HFFc6 (cell line): ENCODE measurements around the gene SGO1. TPM values are rescaled to one million over a fixed set of nuclear protein-coding genes. Genes with fewer than 3 reads are reported as not detected.

ENCODE experiments used
- DNase-seq: peaks from one replicate; pipeline ENCODE4 v3.0.0-alpha.2; 2018
- H3K27ac Mint-ChIP-seq: 2 replicates; pipeline ENCODE4 v1.8.0; 2020; ENCODE audit warnings: mild to moderate bottlenecking, mixed read lengths
- H3K27me3 Mint-ChIP-seq: 2 replicates; pipeline ENCODE4 v1.8.0; 2021; ENCODE audit warnings: mild to moderate bottlenecking, moderate library complexity, mixed read lengths; ENCODE audit not compliant: insufficient read depth
- H3K36me3 Mint-ChIP-seq: 2 replicates; pipeline ENCODE4 v1.8.0; 2021; ENCODE audit warnings: low read depth, mixed read lengths
- H3K4me1 Mint-ChIP-seq: 2 replicates; pipeline ENCODE4 v1.8.0; 2020; ENCODE audit warnings: low read depth, mixed read lengths
- H3K4me3 Mint-ChIP-seq: 2 replicates; pipeline ENCODE4 v1.8.0; 2020; ENCODE audit warnings: mild to moderate bottlenecking, moderate library complexity, mixed read lengths
- H3K9me3 Mint-ChIP-seq: 2 replicates; pipeline ENCODE4 v1.8.0; 2020; ENCODE audit warnings: mild to moderate bottlenecking, mixed read lengths
- CTCF ChIP-seq: fragments of 200-600 bp; sonication (generic); IDR thresholded peaks from 2 replicates; pipeline ENCODE4 v1.5.0; 2021; ENCODE audit warnings: antibody characterized with exemption, mild to moderate bottlenecking
- total RNA-seq, 6 experiments: library from RNA; stranded (reverse); fragmentation: NEBNext Ultra II Directional; extraction: Animal tissue kit (Norgen Biotek cat#: 25700); gene quantifications; 2 replicates in 1 of 6; 3 replicates in 5 of 6; pipeline ENCODE4 v1.2.3, GENCODE V29; 2021

The SGO1 gene
- total RNA-seq, 6 experiments from 2014 or later: 5.6 to 14.3 (median 12.0) TPM

DNA sequence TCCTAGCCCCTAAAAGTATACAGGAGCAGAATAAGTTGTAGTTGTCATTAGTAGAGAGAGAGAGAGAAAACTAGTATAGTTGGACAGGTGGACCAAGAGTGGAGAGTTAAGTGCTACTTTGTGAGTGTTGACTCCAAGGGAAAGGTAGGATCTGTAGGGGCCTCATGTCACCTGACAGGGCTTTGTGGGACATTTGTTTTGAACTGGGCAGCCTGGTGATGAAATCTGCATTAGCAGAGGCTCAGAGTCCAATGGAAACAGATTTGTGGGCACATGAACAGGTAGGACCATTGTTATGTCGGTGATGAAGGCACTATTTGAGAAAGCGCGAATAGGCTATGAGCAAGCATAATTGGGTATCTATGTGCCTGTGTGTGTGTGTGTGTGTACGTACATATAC is 43.5 kb downstream of the SGO1 start:
- Mint-ChIP-seq H3K4me3 (no peak overlapping the region), H3K27me3 (no peaks in the 10 kb centered on the region; the same call in 1 of the 2 replicates), H3K27ac (no peak overlapping the region), H3K4me1 (no peaks in the 10 kb centered on the region), H3K9me3 (no peaks in the 10 kb centered on the region), H3K36me3 (no peaks in the 10 kb centered on the region)
- no peak for TF ChIP-seq CTCF
- DNase-seq: no peak

DNA sequence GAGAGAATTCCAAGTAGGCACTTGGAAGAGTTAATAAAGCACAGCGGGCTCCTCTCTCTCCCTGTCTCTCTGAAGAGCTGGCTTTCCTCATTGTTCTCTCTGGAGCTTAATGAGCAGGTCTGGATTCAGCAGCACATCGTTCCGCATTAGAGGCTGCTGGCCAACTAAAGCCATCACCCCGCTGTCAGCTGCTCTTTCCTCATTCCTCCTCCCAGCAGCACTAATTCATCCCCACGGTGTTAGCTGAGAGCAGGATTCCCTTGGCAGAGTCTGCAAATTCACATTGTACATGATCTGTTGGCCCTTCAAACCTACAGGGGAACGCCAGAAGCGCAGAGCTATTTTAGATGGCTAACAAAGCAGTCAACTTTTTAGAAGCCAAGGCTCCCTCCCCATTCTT is 44.2 kb downstream of the SGO1 start:
- Mint-ChIP-seq H3K36me3 (no peaks in the 10 kb centered on the region), H3K9me3 (no peaks in the 10 kb centered on the region), H3K27me3 (no peaks in the 10 kb centered on the region; the same call in 1 of the 2 replicates), H3K4me3 (no peak overlapping the region), H3K4me1 (no peaks in the 10 kb centered on the region), H3K27ac (no peak overlapping the region)
- DNase-seq: no peak
- TF ChIP-seq CTCF: no peak

DNA sequence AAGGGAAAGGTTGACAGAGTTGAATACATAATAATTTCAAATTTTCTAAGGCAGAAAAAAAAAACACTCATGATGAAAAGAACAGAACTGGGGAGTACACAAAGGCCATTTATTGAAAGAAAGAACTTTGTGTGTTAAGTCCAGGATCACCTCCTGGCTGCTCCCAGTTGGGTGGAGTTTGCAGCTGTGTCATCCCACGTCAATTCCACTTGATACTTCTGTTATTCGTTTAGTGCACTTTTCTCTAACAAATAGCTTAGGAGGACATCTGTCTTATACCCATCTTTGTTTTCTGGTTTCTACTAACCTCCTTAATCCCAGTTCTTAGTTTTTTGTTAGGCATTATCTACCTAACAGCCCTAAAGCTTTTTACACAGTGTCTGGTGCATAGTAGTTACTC is 44.7 kb downstream of the SGO1 start:
- Mint-ChIP-seq H3K9me3 (no peaks in the 10 kb centered on the region), H3K27ac (no peak overlapping the region), H3K4me1 (no peaks in the 10 kb centered on the region; the same call in 1 of the 2 replicates), H3K27me3 (no peaks in the 10 kb centered on the region; the same call in 1 of the 2 replicates), H3K4me3 (no peak overlapping the region), H3K36me3 (no peaks in the 10 kb centered on the region)
- no peak for TF ChIP-seq CTCF
- no peak for DNase-seq

DNA sequence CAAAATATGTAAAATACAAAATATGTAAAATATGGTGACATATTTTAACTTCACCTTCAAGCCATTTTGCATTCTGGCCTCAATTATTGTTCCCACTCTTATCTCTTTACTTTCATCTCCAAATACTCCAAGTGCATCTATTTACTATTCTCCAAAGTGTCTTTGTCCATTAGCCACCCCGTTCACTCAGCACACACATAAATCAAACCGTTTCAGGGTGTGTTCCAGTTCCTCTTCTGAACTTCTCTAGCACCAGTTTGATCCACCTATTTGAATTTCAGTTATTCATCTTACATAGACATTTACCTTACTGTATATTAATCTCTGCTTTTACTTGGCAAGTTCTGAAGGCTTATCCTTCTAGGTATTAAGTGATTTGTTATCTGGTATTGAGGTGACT is 45.1 kb downstream of the SGO1 start:
- no peaks in the 10 kb centered on the region for H3K9me3 Mint-ChIP-seq
- no peak for TF ChIP-seq CTCF
- no peak overlapping the region for H3K27ac Mint-ChIP-seq
- H3K36me3 Mint-ChIP-seq: no peaks in the 10 kb centered on the region
- no peak overlapping the region for H3K4me3 Mint-ChIP-seq
- no peak for DNase-seq
- H3K27me3 Mint-ChIP-seq: no peaks in the 10 kb centered on the region; the same call in 1 of the 2 replicates
- no peaks in the 10 kb centered on the region; the same call in 1 of the 2 replicates for H3K4me1 Mint-ChIP-seq

DNA sequence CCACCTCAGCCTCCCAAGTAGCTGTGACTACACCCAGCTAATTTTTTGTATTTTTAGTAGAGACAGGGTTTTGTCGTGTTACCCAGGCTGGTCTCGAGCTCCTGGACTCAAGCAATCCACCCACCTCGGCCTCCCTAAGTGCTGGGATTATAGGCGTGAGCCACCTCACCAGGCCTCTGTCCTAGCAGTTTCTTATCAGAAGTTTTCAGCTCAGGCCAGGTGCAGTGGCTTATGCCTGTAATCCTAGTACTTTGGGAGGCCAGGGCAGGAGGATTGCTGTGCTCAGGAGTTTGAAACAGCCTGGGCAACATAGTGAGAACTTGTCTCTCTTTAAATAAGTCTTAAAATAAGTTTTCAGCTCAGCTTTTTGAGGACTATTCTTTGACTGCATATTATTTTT is 48.4 kb downstream of the SGO1 start:
- Mint-ChIP-seq H3K4me3 (no peak overlapping the region), H3K9me3 (no peaks in the 10 kb centered on the region), H3K36me3 (no peaks in the 10 kb centered on the region), H3K4me1 (no peaks in the 10 kb centered on the region; the same call in 1 of the 2 replicates), H3K27me3 (no peaks in the 10 kb centered on the region; the same call in 1 of the 2 replicates), H3K27ac (no peak overlapping the region)
- DNase-seq: no peak
- no peak for TF ChIP-seq CTCF

GRCh38 chr3:20136231-20136630 is 49.8 kb downstream of the SGO1 start:
- Mint-ChIP-seq H3K4me1 (no peaks in the 10 kb centered on the region; the same call in 1 of the 2 replicates), H3K27ac (no peak overlapping the region), H3K4me3 (no peak overlapping the region), H3K9me3 (no peaks in the 10 kb centered on the region), H3K36me3 (no peaks in the 10 kb centered on the region), H3K27me3 (no peaks in the 10 kb centered on the region; the same call in 1 of the 2 replicates)
- no peak for TF ChIP-seq CTCF
- no peak for DNase-seq
